Subcutaneous adipose tissue (tissue), 4 donors: Measurements from ENCODE around the gene PTPRN2. TPM values are rescaled to one million over a fixed set of nuclear protein-coding genes. Genes with fewer than 3 reads are reported as not detected.

Experiments
- total RNA-seq, 4 donors: library from RNA; depleted of rRNA; stranded (reverse); fragments of >200 nt; gene quantifications; one replicate each; pipeline ENCODE4 v1.1.0, GENCODE V29; 2016
- TF ChIP-seq, protein P1 (sequence below): fragments of 450-650 bp; IDR thresholded peaks from one replicate; pipeline ENCODE4 v1.5.1; 2016; ENCODE audit warnings: low read depth, mild to moderate bottlenecking, control low read depth, antibody characterized with exemption, moderate library complexity

PTPRN2 gene
- total RNA-seq, 4 donors from 2014 or later, result 2.0 to 4.6 (median 3.7) TPM

DNA sequence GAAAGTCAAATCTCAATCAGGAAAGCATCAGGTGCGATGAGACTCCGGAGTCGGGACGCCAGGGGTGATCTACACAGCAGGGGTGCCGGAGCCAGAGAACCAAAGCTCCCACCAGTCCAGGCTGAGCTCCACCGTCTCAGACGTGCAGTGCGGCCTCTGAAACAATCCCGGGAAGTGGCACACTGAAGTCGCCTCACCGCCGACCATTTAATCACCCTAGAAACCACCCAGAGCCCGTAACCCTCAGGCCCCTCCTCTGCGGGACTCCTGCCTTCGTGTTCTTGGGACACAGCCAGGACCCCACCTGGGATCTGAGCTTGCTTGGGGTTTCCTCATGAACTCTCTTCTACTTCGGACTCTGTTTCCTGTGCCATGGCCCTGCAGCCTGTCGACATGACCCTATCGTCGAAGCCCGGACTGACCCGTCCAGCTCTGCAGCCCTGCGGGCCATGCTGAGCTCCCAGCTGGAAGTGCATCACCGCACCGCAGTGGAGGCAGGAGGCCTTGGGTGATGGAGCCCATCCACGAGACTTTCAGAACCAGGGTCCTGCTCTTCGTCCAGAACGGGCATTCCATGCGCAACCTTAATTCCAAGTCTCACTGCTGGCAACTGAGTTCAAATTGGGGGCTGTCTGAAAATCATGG is 266.4 kb downstream of the PTPRN2 start:
- TF ChIP-seq, protein P1, sequence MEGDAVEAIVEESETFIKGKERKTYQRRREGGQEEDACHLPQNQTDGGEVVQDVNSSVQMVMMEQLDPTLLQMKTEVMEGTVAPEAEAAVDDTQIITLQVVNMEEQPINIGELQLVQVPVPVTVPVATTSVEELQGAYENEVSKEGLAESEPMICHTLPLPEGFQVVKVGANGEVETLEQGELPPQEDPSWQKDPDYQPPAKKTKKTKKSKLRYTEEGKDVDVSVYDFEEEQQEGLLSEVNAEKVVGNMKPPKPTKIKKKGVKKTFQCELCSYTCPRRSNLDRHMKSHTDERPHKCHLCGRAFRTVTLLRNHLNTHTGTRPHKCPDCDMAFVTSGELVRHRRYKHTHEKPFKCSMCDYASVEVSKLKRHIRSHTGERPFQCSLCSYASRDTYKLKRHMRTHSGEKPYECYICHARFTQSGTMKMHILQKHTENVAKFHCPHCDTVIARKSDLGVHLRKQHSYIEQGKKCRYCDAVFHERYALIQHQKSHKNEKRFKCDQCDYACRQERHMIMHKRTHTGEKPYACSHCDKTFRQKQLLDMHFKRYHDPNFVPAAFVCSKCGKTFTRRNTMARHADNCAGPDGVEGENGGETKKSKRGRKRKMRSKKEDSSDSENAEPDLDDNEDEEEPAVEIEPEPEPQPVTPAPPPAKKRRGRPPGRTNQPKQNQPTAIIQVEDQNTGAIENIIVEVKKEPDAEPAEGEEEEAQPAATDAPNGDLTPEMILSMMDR, result no peak

DNA sequence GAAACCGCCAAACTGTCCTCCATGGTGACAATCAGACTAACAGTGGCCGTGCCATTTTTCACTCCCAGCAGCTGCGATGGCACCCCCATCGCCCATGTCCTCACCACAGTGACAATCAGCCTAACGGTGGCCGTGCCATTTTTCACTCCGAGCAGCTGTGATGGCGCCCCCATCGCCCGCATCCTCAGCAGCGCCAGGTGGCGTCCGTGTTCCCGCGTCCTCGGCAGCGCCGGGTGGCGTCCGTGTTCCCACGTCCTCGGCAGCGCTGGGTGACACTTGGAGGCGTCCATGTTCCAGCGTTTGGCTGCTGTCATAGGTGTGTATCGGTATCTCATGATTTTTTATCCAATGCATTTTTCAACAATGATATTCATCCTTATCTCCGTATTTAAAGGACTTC is 267.3 kb downstream of the PTPRN2 start:
- TF ChIP-seq, protein P1, result no peak

DNA sequence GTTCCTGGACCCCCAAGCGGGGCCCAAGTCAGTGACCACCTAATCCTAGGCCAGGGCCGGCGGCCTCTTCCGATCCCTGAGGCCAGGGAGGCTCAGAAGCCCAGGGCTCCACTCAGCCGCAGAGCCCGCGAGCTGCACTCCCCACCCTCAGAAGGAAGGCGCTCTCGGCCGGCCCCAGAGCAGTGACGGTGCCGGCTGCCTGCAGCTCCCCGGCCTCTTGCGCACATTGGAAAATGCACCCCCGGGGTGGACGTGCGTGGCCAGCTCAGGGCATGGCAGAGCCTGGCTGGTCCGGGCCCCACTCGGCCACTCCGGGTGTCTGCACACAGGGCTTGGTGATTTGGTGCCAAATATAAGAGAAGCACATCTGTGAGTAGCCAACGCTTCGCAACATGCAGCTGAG is 269.1 kb downstream of the PTPRN2 start:
- TF ChIP-seq, protein P1, result no peak

DNA sequence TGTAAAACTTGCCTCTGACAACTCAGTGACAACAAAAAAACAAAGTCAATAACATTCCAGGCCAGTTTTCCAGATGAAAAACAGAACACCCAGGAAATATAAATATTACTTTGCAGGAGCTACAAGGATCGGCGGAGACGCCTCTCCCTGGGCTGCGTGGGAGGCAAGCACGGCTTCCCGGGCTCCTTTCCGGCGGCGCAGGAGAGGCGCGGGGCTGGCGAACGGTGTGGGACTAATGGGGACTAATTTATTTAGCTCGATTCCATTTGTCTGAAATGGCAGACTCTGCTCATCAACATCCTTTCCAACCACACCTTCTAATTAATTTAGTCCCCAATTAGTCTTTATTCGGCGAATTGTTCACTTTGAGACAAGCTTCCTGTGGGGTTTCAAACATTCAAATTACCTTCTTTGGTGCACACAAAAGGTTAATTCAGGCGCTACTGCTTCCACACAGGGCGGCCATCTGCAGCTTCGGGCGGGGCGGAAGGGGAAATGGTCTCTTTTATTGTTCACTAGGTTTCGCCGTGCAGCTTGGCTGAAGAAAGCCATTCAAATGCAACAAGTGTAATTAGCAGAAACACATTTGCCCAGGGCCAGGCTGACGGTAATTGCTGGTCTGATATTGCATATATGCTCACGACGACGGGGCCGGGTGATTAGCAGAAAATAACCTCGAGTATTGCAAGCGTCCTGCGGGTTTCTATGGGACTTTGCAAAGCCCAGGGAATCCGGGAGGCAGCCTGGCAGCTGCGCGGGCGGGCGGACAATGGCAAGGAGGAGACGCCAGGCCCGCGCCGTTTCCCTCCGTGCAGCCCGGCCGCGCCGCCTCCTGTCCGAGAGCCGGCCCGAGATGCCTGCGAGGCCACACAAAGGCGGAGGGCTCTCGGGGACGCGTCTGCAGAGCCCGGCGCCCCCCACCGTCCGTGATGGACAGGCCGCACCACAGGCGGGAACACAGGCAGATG is 270.1 kb downstream of the PTPRN2 start:
- TF ChIP-seq, protein P1, result no peak

DNA sequence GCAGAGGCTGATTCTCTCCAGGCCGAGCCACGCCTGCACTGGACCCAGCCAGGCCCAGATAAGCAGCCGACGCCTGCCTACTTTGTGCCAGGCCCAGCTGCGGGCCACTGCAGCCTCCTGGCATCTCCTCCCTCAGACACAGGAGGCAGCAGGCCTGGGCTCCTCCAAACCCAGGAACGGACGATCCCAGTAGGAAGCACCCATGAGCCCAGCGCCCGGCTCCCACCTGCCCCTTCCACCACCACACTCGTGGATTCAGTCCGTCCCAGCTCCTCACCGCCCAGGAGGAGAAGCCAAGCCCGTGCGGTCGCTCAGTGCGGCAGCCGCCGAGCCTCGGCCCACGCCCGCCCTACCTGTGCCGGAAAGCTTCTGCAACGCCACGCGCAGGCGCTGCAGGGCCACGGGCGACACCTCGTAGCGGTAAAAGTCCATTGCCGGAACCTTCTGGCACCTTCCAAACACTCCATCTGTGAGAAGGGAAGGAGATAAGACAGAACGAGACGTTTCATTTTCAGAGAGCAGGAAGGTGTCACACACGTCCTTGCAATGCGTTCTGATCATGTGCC is 271.1 kb downstream of the PTPRN2 start:
- TF ChIP-seq, protein P1, result no peak

DNA sequence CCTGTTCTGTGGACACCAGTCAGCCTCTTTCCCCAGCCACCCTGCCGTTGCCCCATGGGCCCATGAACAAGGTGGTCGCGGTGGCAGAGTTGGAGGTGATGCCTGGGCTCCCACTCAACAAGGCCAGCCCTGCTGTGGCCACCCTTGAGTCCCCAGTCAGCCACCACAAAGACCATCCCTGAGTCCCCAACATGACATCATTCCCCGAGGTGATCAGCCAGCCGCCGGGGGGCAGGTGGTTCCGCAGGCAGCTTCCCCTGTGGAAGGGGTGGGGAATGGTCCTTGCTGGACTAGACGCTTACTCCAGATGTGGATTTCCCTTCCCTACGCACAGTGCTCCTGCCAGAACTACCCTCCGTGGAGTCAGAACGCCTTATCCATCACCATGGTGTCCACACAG is 271.7 kb downstream of the PTPRN2 start:
- TF ChIP-seq, protein P1, result no peak

DNA sequence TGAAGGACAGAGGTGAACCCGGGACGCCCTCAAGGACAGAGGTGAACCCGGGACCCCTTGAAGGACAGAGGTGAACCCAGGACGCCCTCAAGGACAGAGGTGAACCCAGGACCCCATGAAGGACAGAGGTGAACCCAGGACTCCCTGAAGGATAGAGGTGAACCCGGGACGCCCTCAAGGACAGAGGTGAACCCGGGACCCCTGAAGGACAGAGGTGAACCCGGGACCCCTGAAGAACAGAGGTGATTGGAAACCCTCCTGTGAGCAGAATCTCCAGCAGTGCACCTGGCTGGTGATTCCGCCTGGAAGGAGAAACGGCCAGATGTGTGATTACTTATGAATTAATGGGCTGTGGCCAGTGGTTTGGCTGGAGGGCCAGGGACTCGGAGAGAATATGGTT is 272.3 kb downstream of the PTPRN2 start:
- TF ChIP-seq, protein P1, result no peak
